Psoas muscle (tissue), 8 donors: ENCODE results near the gene TPGS1. TPM values are rescaled to one million over a fixed set of nuclear protein-coding genes. Genes with fewer than 3 reads are reported as not detected.

Experiments
- ATAC-seq, 4 donors: fragments of 200-7000 bp; cut with Tn5 transposase; one replicate each; pipeline ENCODE4 v1.9.1; 2020; ENCODE audit warnings: moderate library complexity in 3 of 4, mild to moderate bottlenecking in 2 of 4
- DNase-seq, 2 donors: peaks; one replicate each; pipeline ENCODE4 v3.0.0-alpha.2; 2020
- H3K27ac ChIP-seq: fragments of 200-600 bp; one replicate; pipeline ENCODE4 v1.8.0; 2022
- H3K27me3 ChIP-seq, 3 donors: fragments of 200-600 bp in 1 of 3; one replicate each; pipeline versions ENCODE4 v1.6.1 to v1.8.0; 2013 to 2022; ENCODE audit warnings: low read length in 2 of 3, mild to moderate bottlenecking in 2 of 3, moderate library complexity in 1 of 3; ENCODE audit not compliant: insufficient read depth in 3 of 3
- H3K36me3 ChIP-seq, 2 donors: fragments of 200-600 bp in 1 of 2; one replicate each; pipeline versions ENCODE4 v1.6.1 to v1.8.0; 2013 to 2022; ENCODE audit warnings: low read depth in 1 of 2, mild to moderate bottlenecking in 1 of 2, moderate library complexity in 1 of 2; ENCODE audit not compliant: insufficient read depth in 1 of 2
- H3K4me1 ChIP-seq: fragments of 200-600 bp; one replicate; pipeline ENCODE4 v1.8.0; 2022
- H3K4me3 ChIP-seq: fragments of 200-600 bp; one replicate; pipeline ENCODE4 v1.8.0; 2022; ENCODE audit warnings: mild to moderate bottlenecking
- H3K9me3 ChIP-seq: fragments of 200-600 bp; one replicate; pipeline ENCODE4 v1.8.0; 2022
- CTCF ChIP-seq: fragments of 200-600 bp; IDR thresholded peaks from one replicate; pipeline ENCODE4 v1.8.0; 2022; ENCODE audit warnings: antibody characterized with exemption
- WGBS, 3 donors: extraction: QIAGEN DNeasy Blood & Tissue Kit; methylation state at CpG; one replicate each; pipeline versions ENCODE4 v1.1.6 to v1.1.7; 2013; 5-methylcytosine and 5-hydroxymethylcytosine counted together
- intact Hi-C, 2 donors: fragments of 100-400 bp; cut with DNase I; formaldehyde crosslinking; loops; one replicate each; pipeline versions ENCODE4 v1.11.0 to v1.14.2; 2022
- polyA plus RNA-seq, 3 donors: library from polyadenylated mRNA; stranded (reverse); fragments of 200-250 nt; gene quantifications; one replicate each; pipeline ENCODE4 v1.2.3, GENCODE V29; 2013
- total RNA-seq, 4 donors: library from RNA; stranded (reverse); fragmentation: NEBNext Ultra II Directional in 2 of 4; extraction: Animal tissue kit (Norgen Biotek cat#: 25700) in 2 of 4; gene quantifications; one replicate each; pipeline versions ENCODE4 v1.2.1 to v1.2.4, GENCODE V29; 2021 to 2023
- donor health status: healthy with polysubstance abuse.
- donor health status: DM: no; HTN: no; CAD: no; lungs with moderate emphysema.
- donor health status: Bipolar disorder and iron deficiency.
- donor health status: healthy.
- donor health status: DM: yes; HTN: yes; CAD: no.
- donor health status: DM: no; HTN: no; CAD: no.
- donor health status: DM: no; HTN: no; CAD: no.
- donor health status: DM: yes; HTN: yes; CAD: no.

TPGS1 gene
- total and polyA plus RNA-seq, 7 donors: 8.9 to 16.6 (median 10.6) TPM

DNA sequence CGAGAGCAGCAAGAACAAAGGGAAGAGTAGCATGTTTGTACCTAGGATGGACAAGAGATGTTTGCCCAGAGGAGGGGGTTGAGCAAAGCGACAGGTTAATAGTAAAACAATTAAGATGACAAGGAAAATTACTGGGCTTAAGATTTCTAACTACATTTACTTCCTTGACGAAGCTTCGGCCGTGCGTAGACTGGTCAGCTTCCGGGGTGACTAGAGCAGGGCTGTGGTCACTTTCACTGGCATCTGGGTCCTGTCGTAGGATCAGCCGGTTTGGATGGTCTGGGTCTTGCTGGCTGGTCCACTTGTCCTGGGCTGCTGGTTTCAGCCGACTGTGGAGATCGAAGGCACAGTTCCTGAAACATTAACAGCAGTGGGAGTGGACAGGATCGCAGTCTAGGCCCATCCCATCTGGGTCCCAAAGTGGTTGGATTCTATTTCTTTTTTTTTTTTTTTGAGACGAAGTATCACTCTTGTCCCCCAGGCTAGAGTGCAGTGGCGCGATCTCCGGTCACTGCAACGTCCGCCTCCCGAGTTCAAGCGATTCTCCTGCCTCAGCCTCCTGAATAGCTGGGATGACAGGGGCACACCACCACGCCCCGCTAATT is 60.1 kb downstream of the TPGS1 start:
- Histone ChIP-seq H3K9me3 (no peaks in the 10 kb centered on the region), H3K4me1 (peaks cover 10% of the 10 kb centered on the region), H3K4me3 (no peak overlapping the region), H3K36me3 (no peaks in the 10 kb centered on the region), H3K27ac (no peak overlapping the region), H3K27me3 (no peaks in the 10 kb centered on the region)
- intact Hi-C loops: no loop called here
- DNase-seq (no peak), ATAC-seq (no peak)
- 88% methylated on average over 21 to 22 of the region's 22 CpGs for WGBS, 3 donors
- TF ChIP-seq CTCF: no peak

Other genes with a start within 250 kb of the TPGS1 start
- gene PLPP2, start 216.1 kb upstream of the TPGS1 start, total RNA-seq: under 1 TPM in 3 of 4 donors, not detected in 1; 0.32 to 0.93 (median 0.77) TPM
- gene PLPP2, start 216.1 kb upstream of the TPGS1 start, polyA plus RNA-seq: under 1 TPM; 0.10 to 0.28 (median 0.21) TPM
- 10 to 100 TPM; 19.1 to 22.2 (median 20.2) TPM for gene MIER2, start 162.7 kb upstream of the TPGS1 start, total RNA-seq
- 10 to 100 TPM; 13.3 to 18.9 (median 15.8) TPM for gene MIER2, start 162.7 kb upstream of the TPGS1 start, polyA plus RNA-seq
- gene C2CD4C, start 98.3 kb upstream of the TPGS1 start, total RNA-seq: 1 to 10 TPM in 3 of 4 donors, under 1 TPM in 1; 0.67 to 1.3 (median 1.1) TPM
- under 1 TPM; 0.47 to 0.97 (median 0.73) TPM for gene C2CD4C, start 98.3 kb upstream of the TPGS1 start, polyA plus RNA-seq
- 1 to 10 TPM; 4.5 to 9.7 (median 5.4) TPM for gene SHC2, start 46.5 kb upstream of the TPGS1 start, total RNA-seq
- 1 to 10 TPM; 2.2 to 2.8 (median 2.2) TPM for gene SHC2, start 46.5 kb upstream of the TPGS1 start, polyA plus RNA-seq
- gene MADCAM1, start 11.0 kb upstream of the TPGS1 start, total RNA-seq: under 1 TPM; 0.26 to 0.40 (median 0.35) TPM
- gene MADCAM1, start 11.0 kb upstream of the TPGS1 start, polyA plus RNA-seq: 1 to 10 TPM in 1 of 3 donors, under 1 TPM in 2; 0.08 to 1.8 (median 0.33) TPM
- gene CDC34, start 24.3 kb downstream of the TPGS1 start, total RNA-seq: 100 to 1,000 TPM in 1 of 4 donors, 10 to 100 TPM in 3; 72.6 to 107 (median 83.0) TPM
- gene CDC34, start 24.3 kb downstream of the TPGS1 start, polyA plus RNA-seq: 100 to 1,000 TPM; 113 to 160 (median 123) TPM
- gene GZMM, start 36.6 kb downstream of the TPGS1 start, total RNA-seq: not detected
- under 1 TPM; 0.11 to 0.23 (median 0.14) TPM for gene GZMM, start 36.6 kb downstream of the TPGS1 start, polyA plus RNA-seq
- 100 to 1,000 TPM; 172 to 381 (median 300) TPM for gene BSG, start 65.1 kb downstream of the TPGS1 start, total RNA-seq
- gene BSG, start 65.1 kb downstream of the TPGS1 start, polyA plus RNA-seq: 100 to 1,000 TPM; 202 to 308 (median 299) TPM
- under 1 TPM in 2 of 4 donors, not detected in 2; 0.08 to 0.13 TPM for gene HCN2, start 82.4 kb downstream of the TPGS1 start, total RNA-seq
- gene HCN2, start 82.4 kb downstream of the TPGS1 start, polyA plus RNA-seq: under 1 TPM in 2 of 3 donors, not detected in 1; 0.04 to 0.05 TPM
- gene POLRMT, start 126.0 kb downstream of the TPGS1 start, total RNA-seq: 10 to 100 TPM; 66.1 to 99.8 (median 81.4) TPM
- 10 to 100 TPM; 61.7 to 79.6 (median 66.5) TPM for gene POLRMT, start 126.0 kb downstream of the TPGS1 start, polyA plus RNA-seq
- under 1 TPM in 2 of 4 donors, not detected in 2; 0.15 to 0.26 TPM for gene FGF22, start 132.4 kb downstream of the TPGS1 start, total RNA-seq
- under 1 TPM; 0.14 to 0.42 (median 0.16) TPM for gene FGF22, start 132.4 kb downstream of the TPGS1 start, polyA plus RNA-seq
- gene RNF126, start 155.7 kb downstream of the TPGS1 start, total RNA-seq: 10 to 100 TPM; 25.2 to 62.9 (median 50.4) TPM
- gene RNF126, start 155.7 kb downstream of the TPGS1 start, polyA plus RNA-seq: 10 to 100 TPM; 48.8 to 72.1 (median 63.3) TPM
- gene FSTL3, start 168.9 kb downstream of the TPGS1 start, total RNA-seq: 10 to 100 TPM in 2 of 4 donors, 1 to 10 TPM in 2; 5.4 to 11.5 (median 8.5) TPM
- gene FSTL3, start 168.9 kb downstream of the TPGS1 start, polyA plus RNA-seq: 10 to 100 TPM in 1 of 3 donors, 1 to 10 TPM in 2; 4.3 to 30.3 (median 6.1) TPM
- gene PRSS57, start 188.0 kb downstream of the TPGS1 start, total RNA-seq: under 1 TPM in 1 of 4 donors, not detected in 3; 0.25 TPM
- gene PRSS57, start 188.0 kb downstream of the TPGS1 start, polyA plus RNA-seq: under 1 TPM in 1 of 3 donors, not detected in 2; 0.05 TPM
- 10 to 100 TPM in 2 of 4 donors, 1 to 10 TPM in 2; 9.3 to 17.9 (median 10.9) TPM for gene PALM, start 201.4 kb downstream of the TPGS1 start, total RNA-seq
- gene PALM, start 201.4 kb downstream of the TPGS1 start, polyA plus RNA-seq: 1 to 10 TPM; 4.9 to 9.6 (median 6.8) TPM
- under 1 TPM in 1 of 4 donors, not detected in 3; 0.08 TPM for gene MISP, start 243.6 kb downstream of the TPGS1 start, total RNA-seq
- under 1 TPM in 2 of 3 donors, not detected in 1; 0.09 to 0.13 TPM for gene MISP, start 243.6 kb downstream of the TPGS1 start, polyA plus RNA-seq